ENCODE results near the gene BMP7.

DNA sequence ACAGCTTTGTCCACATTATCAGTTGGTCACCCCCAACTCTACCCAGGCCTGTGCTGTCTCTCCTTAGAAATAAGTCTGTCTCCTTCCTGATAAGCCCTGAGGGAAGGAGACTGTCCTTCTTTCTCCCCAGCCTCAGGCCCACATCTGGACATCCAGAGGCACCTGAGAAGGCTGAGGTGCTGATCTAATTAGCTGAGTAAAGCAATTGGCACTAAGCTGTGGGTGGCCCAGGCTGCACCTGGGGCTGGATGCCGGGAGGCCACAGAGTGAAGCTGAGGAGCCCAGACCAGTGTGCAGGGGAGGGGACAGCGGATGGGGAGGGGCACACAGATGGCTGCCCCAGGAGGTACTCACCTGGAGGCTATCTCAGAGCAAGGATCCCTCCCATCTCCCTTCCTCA is 26.2 kb upstream of the BMP7 start:
- TF ChIP-seq EZH2 (IDR thresholded peaks at IDR 0.05; ENCODE audit: low read depth, unreplicated experiment) (no peak), REST (IDR thresholded peaks at IDR 0.05; ENCODE audit: unreplicated experiment) (no peak), CREB1 (CRISPR knock-in tag; IDR thresholded peaks at IDR 0.05; ENCODE audit: low read depth) (no peak), ZNF331 (CRISPR knock-in tag; IDR thresholded peaks at IDR 0.05; ENCODE audit: low read depth) (no peak), JUNB (IDR thresholded peaks at IDR 0.05; ENCODE audit: unreplicated experiment) (no peak), POLR2AphosphoS5 (IDR thresholded peaks at IDR 0.05; ENCODE audit: low read depth) (no peak), ZNF462 (CRISPR knock-in tag; IDR thresholded peaks at IDR 0.05) (no peak), EZH2phosphoT487 (IDR thresholded peaks at IDR 0.05; ENCODE audit: unreplicated experiment) (no peak)
- TF ChIP-seq, protein P1, sequence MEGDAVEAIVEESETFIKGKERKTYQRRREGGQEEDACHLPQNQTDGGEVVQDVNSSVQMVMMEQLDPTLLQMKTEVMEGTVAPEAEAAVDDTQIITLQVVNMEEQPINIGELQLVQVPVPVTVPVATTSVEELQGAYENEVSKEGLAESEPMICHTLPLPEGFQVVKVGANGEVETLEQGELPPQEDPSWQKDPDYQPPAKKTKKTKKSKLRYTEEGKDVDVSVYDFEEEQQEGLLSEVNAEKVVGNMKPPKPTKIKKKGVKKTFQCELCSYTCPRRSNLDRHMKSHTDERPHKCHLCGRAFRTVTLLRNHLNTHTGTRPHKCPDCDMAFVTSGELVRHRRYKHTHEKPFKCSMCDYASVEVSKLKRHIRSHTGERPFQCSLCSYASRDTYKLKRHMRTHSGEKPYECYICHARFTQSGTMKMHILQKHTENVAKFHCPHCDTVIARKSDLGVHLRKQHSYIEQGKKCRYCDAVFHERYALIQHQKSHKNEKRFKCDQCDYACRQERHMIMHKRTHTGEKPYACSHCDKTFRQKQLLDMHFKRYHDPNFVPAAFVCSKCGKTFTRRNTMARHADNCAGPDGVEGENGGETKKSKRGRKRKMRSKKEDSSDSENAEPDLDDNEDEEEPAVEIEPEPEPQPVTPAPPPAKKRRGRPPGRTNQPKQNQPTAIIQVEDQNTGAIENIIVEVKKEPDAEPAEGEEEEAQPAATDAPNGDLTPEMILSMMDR (conservative IDR thresholded peaks at IDR 0.05; ENCODE audit: low read depth in 2 of 2) = no peak
- TF ChIP-seq, protein P2, sequence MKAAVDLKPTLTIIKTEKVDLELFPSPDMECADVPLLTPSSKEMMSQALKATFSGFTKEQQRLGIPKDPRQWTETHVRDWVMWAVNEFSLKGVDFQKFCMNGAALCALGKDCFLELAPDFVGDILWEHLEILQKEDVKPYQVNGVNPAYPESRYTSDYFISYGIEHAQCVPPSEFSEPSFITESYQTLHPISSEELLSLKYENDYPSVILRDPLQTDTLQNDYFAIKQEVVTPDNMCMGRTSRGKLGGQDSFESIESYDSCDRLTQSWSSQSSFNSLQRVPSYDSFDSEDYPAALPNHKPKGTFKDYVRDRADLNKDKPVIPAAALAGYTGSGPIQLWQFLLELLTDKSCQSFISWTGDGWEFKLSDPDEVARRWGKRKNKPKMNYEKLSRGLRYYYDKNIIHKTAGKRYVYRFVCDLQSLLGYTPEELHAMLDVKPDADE (IDR thresholded peaks at IDR 0.05) = no peak

All from GM23338 (cell line).